ENCODE results near the gene TPPP.

TPPP gene

GRCh38 chr5:651296-652022, 41.7 kb downstream of the TPPP start:
- DNase-seq (ENCODE audit: insufficient read length, low spot score) (no peak), FAIRE-seq (no peak)

GRCh38 chr5:647727-648126, 45.4 kb downstream of the TPPP start:
- no peak for DNase-seq (ENCODE audit: insufficient read length, low spot score)
- FAIRE-seq, result peak; percentile 9

- DNase-seq (ENCODE audit: insufficient read length, low spot score), result no peak
- FAIRE-seq, result no peak
Observed at GRCh38 chr5:647311-647710, 45.8 kb downstream of the TPPP start.

- DNase-seq (ENCODE audit: insufficient read length, low spot score), result no peak
- FAIRE-seq, result no peak
Observed at GRCh38 chr5:646396-647201, 46.6 kb downstream of the TPPP start.

- FAIRE-seq, result no peak
Observed at GRCh38 chr5:645421-645820, 47.7 kb downstream of the TPPP start.

GRCh38 chr5:644971-645370, 48.2 kb downstream of the TPPP start:
- FAIRE-seq, result no peak

More at GRCh38 chr5:645421-645820, 47.7 kb downstream of the TPPP start:
- DNase-seq (ENCODE audit: insufficient read length, low spot score), result no peak

GRCh38 chr5:644509-644908, 48.6 kb downstream of the TPPP start:
- FAIRE-seq, result no peak
- no peak for DNase-seq (ENCODE audit: insufficient read length, low spot score)

More at GRCh38 chr5:644971-645370, 48.2 kb downstream of the TPPP start:
- DNase-seq (ENCODE audit: insufficient read length, low spot score), result no peak

- FAIRE-seq (no peak), DNase-seq (ENCODE audit: insufficient read length, low spot score) (no peak)
Observed at GRCh38 chr5:643811-644271, 49.3 kb downstream of the TPPP start.

GRCh38 chr5:643351-643801, 49.8 kb downstream of the TPPP start:
- FAIRE-seq, result no peak
- DNase-seq (ENCODE audit: insufficient read length, low spot score), result no peak

GRCh38 chr5:642481-642880, 50.7 kb downstream of the TPPP start:
- no peak for DNase-seq (ENCODE audit: insufficient read length, low spot score)
- FAIRE-seq, result no peak

GRCh38 chr5:641331-641765, 51.8 kb downstream of the TPPP start:
- FAIRE-seq (no peak), DNase-seq (ENCODE audit: insufficient read length, low spot score) (no peak)

- FAIRE-seq, result peak; percentile 13
- no peak for DNase-seq (ENCODE audit: insufficient read length, low spot score)
Observed at GRCh38 chr5:640461-641330, 52.5 kb downstream of the TPPP start.

- DNase-seq (ENCODE audit: insufficient read length, low spot score) (no peak), FAIRE-seq (no peak)
Observed at GRCh38 chr5:639584-640213, 53.5 kb downstream of the TPPP start.

- FAIRE-seq (no peak), DNase-seq (ENCODE audit: insufficient read length, low spot score) (no peak)
Observed at GRCh38 chr5:639253-639530, 54.0 kb downstream of the TPPP start.

- DNase-seq (ENCODE audit: insufficient read length, low spot score) (no peak), FAIRE-seq (no peak)
Observed at GRCh38 chr5:638501-639252, 54.5 kb downstream of the TPPP start.

GRCh38 chr5:637581-638450, 55.3 kb downstream of the TPPP start:
- DNase-seq (ENCODE audit: insufficient read length, low spot score) (no peak), FAIRE-seq (peak; percentile 65)

- FAIRE-seq (peak; percentile 78), DNase-seq (ENCODE audit: insufficient read length, low spot score) (no peak)
Observed at GRCh38 chr5:636951-637350, 56.2 kb downstream of the TPPP start.

GRCh38 chr5:635306-636055, 57.7 kb downstream of the TPPP start:
- FAIRE-seq (no peak), DNase-seq (ENCODE audit: insufficient read length, low spot score) (no peak)
